ENCODE results near the gene HDAC5.

DNA sequence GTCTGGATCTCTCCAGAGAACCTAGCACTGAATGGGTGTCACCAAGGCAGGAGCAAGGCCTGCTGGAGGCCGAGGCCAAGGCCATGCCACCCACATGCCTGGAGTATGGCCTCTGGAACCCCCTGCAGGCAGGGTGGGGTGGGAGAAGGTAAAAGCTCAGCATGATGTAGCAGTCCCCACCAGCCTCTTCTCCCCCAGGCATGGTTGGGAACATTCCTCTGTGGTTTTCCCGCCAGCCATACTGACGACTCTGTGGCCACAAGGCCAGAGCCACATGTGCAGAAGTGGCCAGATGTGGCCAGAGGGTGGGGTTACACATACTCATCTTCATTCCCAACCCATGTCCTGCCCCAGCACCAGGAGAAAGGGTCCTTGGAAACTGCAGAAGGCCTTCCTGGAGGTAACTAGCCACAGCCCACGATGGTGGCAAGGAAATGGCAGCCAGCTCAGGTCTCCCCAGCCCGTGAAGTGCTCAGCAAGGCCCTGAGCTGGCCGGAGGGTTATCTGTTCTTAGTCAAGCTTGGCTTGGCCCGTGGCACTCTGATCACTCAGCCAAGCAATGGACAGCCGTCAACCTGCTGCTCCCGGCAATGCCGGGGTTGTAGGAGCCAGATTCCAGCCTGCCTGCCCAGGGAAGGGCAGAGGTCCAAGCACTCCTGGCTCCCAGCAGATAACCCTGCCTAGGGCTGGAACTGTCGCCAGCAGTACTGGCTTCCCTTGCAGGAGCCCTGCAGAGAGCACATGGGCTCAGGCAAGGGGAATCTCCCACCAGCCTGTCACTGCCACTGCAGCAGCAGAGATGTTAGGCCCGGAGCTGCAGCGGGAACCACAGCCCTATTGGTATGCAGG, 26.1 kb downstream of the HDAC5 start:
- TF ChIP-seq CTCF (IDR thresholded peaks at IDR 0.05) (no peak), POLR2A (IDR thresholded peaks at IDR 0.05) (no peak)
